B cell (primary cell): ENCODE results near the gene MAL. TPM values are rescaled to one million over a fixed set of nuclear protein-coding genes. Genes with fewer than 3 reads are reported as not detected.

Source experiments
- ATAC-seq: fragments of 200-7000 bp; cut with Tn5 transposase; one replicate; pipeline ENCODE4 v1.10.0; 2021; ENCODE audit warnings: low read depth, mild to moderate bottlenecking, moderate number of reproducible peaks, moderate library complexity
- CTCF ChIA-PET: fragments of 350-600 bp; sonication (Branson Sonifier 250); formaldehyde crosslinking; loops from one replicate; lab custom pipeline; 2021; ENCODE audit warnings: antibody characterized with exemption, inconsistent platforms; lab: Charles Lee
- POLR2A ChIA-PET: fragments of 350-600 bp; sonication (Branson Sonifier 250); formaldehyde crosslinking; loops from one replicate; lab custom pipeline; 2021; ENCODE audit warnings: antibody characterized with exemption; lab: Charles Lee
- DNase-seq: peaks from one replicate; pipeline ENCODE4 v3.0.0; 2013
- H2AFZ ChIP-seq: 2 replicates; pipeline ENCODE4 v1.6.1; 2012; ENCODE audit warnings: mild to moderate bottlenecking, low read depth, low read length; ENCODE audit not compliant: insufficient read depth, poor library complexity, severe bottlenecking
- H3K27ac ChIP-seq, 2 donors: 1 replicate in 1 of 2; 2 replicates in 1 of 2; pipeline ENCODE4 v1.5.1; 2012 to 2013; ENCODE audit warnings: low read length in 2 of 2, mild to moderate bottlenecking in 2 of 2, moderate library complexity in 1 of 2
- H3K27me3 ChIP-seq, 4 experiments: fragments of 200-600 bp in 1 of 4; sonication (generic) in 1 of 4; replicated peaks in 1 of 4; 1 replicate in 2 of 4; 2 replicates in 2 of 4; pipeline versions ENCODE4 v1.6.1 to v1.7.0; 2013 to 2016; ENCODE audit warnings: low read length in 3 of 4, mild to moderate bottlenecking in 2 of 4, mixed read lengths in 1 of 4, moderate library complexity in 1 of 4; ENCODE audit not compliant: insufficient read depth in 4 of 4, control insufficient read depth in 3 of 4; ENCODE audit errors: control extremely low read depth in 1 of 4
- H3K36me3 ChIP-seq, 2 experiments: replicated peaks in 1 of 2; 1 replicate in 1 of 2; 2 replicates in 1 of 2; pipeline versions ENCODE4 v1.6.1 to v1.7.1; 2013; ENCODE audit warnings: low read length in 1 of 2; ENCODE audit not compliant: insufficient read depth in 2 of 2, control insufficient read depth in 1 of 2; ENCODE audit errors: control extremely low read depth in 1 of 2, extremely low read depth in 1 of 2
- H3K4me1 ChIP-seq, 2 donors: fragments of 200-600 bp in 1 of 2; sonication (generic) in 1 of 2; 1 replicate in 1 of 2; 2 replicates in 1 of 2; pipeline versions ENCODE4 v1.5.1 to v1.6.1; 2013 to 2017; ENCODE audit warnings: low read length in 2 of 2; ENCODE audit not compliant: control insufficient read depth in 2 of 2, insufficient read depth in 2 of 2
- H3K4me2 ChIP-seq: replicated peaks from 2 replicates; pipeline ENCODE3; 2012; ENCODE audit warnings: mild to moderate bottlenecking, low read depth, low read length; ENCODE audit not compliant: poor library complexity, severe bottlenecking
- H3K4me3 ChIP-seq, 5 experiments: fragments of 200-600 bp in 1 of 5; sonication (generic) in 1 of 5; 1 replicate in 3 of 5; 2 replicates in 2 of 5; pipeline versions ENCODE4 v1.5.1 to v1.7.0; 2011 to 2016; ENCODE audit warnings: low read length in 4 of 5, mild to moderate bottlenecking in 4 of 5, low read depth in 2 of 5, control low read depth in 1 of 5, moderate library complexity in 1 of 5; ENCODE audit not compliant: insufficient read depth in 1 of 5; ENCODE audit errors: control extremely low read depth in 1 of 5, extremely low read depth in 1 of 5
- H3K79me2 ChIP-seq: fragments of 200-600 bp; sonication (generic); one replicate; pipeline ENCODE4 v1.6.0; 2016; ENCODE audit warnings: low read length; ENCODE audit not compliant: control insufficient read depth, insufficient read depth
- H3K9ac ChIP-seq: fragments of 200-600 bp; sonication (generic); 2 replicates; pipeline ENCODE4 v1.6.1; 2017; ENCODE audit warnings: mild to moderate bottlenecking, low read length, moderate library complexity
- H3K9me3 ChIP-seq, 3 donors: one replicate each; pipeline versions ENCODE4 v1.6.1 to v1.7.1; 2013; ENCODE audit warnings: low read length in 2 of 3; ENCODE audit not compliant: control insufficient read depth in 2 of 3, insufficient read depth in 1 of 3; ENCODE audit errors: control extremely low read depth in 1 of 3
- H4K20me1 ChIP-seq: 2 replicates; pipeline ENCODE4 v1.6.0; 2012; ENCODE audit warnings: mild to moderate bottlenecking, low read length; ENCODE audit not compliant: insufficient read depth, control insufficient read depth, poor library complexity, severe bottlenecking
- H3K27ac Mint-ChIP-seq: one replicate; pipeline ENCODE4 v1.8.0; 2021; ENCODE audit warnings: mixed read lengths
- H3K27me3 Mint-ChIP-seq: one replicate; pipeline ENCODE4 v1.8.0; 2021; ENCODE audit warnings: mixed read lengths
- H3K4me1 Mint-ChIP-seq: one replicate; pipeline ENCODE4 v1.8.0; 2021; ENCODE audit warnings: mixed read lengths
- H3K4me3 Mint-ChIP-seq: one replicate; pipeline ENCODE4 v1.8.0; 2021; ENCODE audit warnings: mixed read lengths
- H3K9me3 Mint-ChIP-seq: one replicate; pipeline ENCODE4 v1.8.0; 2022; ENCODE audit warnings: mixed read lengths; ENCODE audit not compliant: insufficient read depth
- EZH2 ChIP-seq: IDR thresholded peaks from 2 replicates; pipeline ENCODE4 v1.6.1; 2012; ENCODE audit warnings: borderline replicate concordance, low read depth, mild to moderate bottlenecking, moderate library complexity, low read length; ENCODE audit not compliant: insufficient read depth, poor library complexity, severe bottlenecking
- WGBS: methylation state at CpG from one replicate; pipeline ENCODE4 v1.1.5; 2013; ENCODE audit warnings: missing lambda C conversion rate; ENCODE audit not compliant: insufficient coverage; 5-methylcytosine and 5-hydroxymethylcytosine counted together
- intact Hi-C: fragments of 100-400 bp; cut with micrococcal nuclease; formaldehyde crosslinking; loops from one replicate; pipeline ENCODE4 v1.10.0; 2022
- polyA plus RNA-seq: library from polyadenylated mRNA; depleted of rRNA; stranded (reverse); fragments of >200 nt; gene quantifications from 2 replicates; pipeline ENCODE4 v1.2.3, GENCODE V29; 2012
- total RNA-seq, 2 donors: library from RNA; stranded (reverse); fragments of 120-200 nt in 1 of 2; gene quantifications; 1 replicate in 1 of 2; 2 replicates in 1 of 2; pipeline versions ENCODE4 v1.2.3 to v1.2.4, GENCODE V29; 2013 to 2022
- TF ChIP-seq, protein P1 (sequence below): fragments of 200-600 bp; IDR thresholded peaks from one replicate; pipeline ENCODE4 v1.8.0; 2022; ENCODE audit warnings: antibody characterized with exemption, mild to moderate bottlenecking

The MAL gene
- total and polyA plus RNA-seq, 2 donors (not counting 1 experiment from before 2014, with no cell fraction given), result 0.74 to 3.0 TPM

DNA sequence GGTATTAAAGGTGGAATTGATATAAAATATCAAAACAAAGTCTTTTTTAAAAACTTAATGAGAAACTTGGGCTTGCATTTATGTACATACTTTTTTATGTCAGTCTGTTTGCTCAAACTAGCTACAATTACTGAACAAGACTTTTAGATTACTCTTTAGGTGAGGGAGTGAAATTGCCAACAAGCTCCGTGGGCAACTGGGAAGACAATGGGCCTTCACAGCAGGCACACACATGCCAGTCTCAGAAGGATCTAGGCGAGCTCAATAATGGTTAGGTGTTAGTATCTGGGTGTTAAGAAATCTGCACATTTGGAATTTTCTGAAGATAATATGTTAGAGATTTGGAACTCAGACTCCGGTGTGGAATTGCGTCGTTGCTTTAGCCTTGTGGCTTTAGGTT, 23.0 kb upstream of the MAL start:
- H3K4me2 ChIP-seq, result no peak overlapping the region
- TF ChIP-seq, protein P1, sequence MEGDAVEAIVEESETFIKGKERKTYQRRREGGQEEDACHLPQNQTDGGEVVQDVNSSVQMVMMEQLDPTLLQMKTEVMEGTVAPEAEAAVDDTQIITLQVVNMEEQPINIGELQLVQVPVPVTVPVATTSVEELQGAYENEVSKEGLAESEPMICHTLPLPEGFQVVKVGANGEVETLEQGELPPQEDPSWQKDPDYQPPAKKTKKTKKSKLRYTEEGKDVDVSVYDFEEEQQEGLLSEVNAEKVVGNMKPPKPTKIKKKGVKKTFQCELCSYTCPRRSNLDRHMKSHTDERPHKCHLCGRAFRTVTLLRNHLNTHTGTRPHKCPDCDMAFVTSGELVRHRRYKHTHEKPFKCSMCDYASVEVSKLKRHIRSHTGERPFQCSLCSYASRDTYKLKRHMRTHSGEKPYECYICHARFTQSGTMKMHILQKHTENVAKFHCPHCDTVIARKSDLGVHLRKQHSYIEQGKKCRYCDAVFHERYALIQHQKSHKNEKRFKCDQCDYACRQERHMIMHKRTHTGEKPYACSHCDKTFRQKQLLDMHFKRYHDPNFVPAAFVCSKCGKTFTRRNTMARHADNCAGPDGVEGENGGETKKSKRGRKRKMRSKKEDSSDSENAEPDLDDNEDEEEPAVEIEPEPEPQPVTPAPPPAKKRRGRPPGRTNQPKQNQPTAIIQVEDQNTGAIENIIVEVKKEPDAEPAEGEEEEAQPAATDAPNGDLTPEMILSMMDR, result no peak
- no peak for TF ChIP-seq EZH2
- 100% methylated on average over 2 of the region's 5 CpGs for WGBS
- no peak overlapping the region for H3K9ac ChIP-seq
- H3K27me3 ChIP-seq, result no peaks in the 10 kb centered on the region
- Mint-ChIP-seq H3K4me3 (no peak overlapping the region), H3K27ac (no peak overlapping the region), H3K9me3 (no peaks in the 10 kb centered on the region), H3K4me1 (no peaks in the 10 kb centered on the region), H3K27me3 (peaks cover 20% of the 10 kb centered on the region)
- ChIA-PET CTCF (no interaction called here), POLR2A (no interaction called here)
- DNase-seq (no peak), ATAC-seq (no peak)
- H2AFZ ChIP-seq, result no peak overlapping the region
- no peak overlapping the region for H3K4me3 ChIP-seq
- intact Hi-C loops, result no loop called here
- H3K36me3 ChIP-seq, result no peaks in the 10 kb centered on the region
- no peaks in the 10 kb centered on the region for H3K4me1 ChIP-seq
- H3K9me3 ChIP-seq, result no peaks in the 10 kb centered on the region
- H3K79me2 ChIP-seq, result no peaks in the 10 kb centered on the region
- H3K27ac ChIP-seq, result no peak overlapping the region
- no peaks in the 10 kb centered on the region for H4K20me1 ChIP-seq

DNA sequence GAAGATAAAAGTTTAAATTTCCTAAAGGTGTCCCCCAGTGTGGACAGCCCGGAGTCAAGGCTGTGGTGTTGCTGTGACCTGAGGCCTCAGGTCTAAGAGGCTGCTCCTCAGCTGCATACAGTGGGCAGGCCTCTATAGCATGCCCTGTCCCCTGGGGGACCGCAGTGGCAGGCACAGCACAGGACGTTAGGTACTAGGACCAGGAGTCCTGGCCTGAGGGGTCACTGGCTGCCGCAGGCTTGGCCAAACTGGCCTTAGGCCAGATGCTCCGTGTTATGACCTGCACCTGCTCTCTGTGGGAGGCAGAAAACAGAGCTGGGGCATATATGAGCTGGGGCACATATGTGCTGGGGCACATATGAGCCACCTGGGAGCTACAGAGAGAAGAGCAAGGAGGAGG, 21.2 kb upstream of the MAL start:
- no peaks in the 10 kb centered on the region for H3K79me2 ChIP-seq
- H3K36me3 ChIP-seq, result no peaks in the 10 kb centered on the region
- CTCF ChIA-PET, result no interaction called here
- Mint-ChIP-seq H3K27me3 (peaks cover 17% of the 10 kb centered on the region), H3K27ac (no peak overlapping the region), H3K4me1 (no peaks in the 10 kb centered on the region), H3K9me3 (no peaks in the 10 kb centered on the region), H3K4me3 (no peak overlapping the region)
- intact Hi-C loops, result no loop called here
- H3K9me3 ChIP-seq, result no peaks in the 10 kb centered on the region
- WGBS, result 88% methylated on average over 5 of the region's 5 CpGs
- TF ChIP-seq, protein P1, result no peak
- TF ChIP-seq EZH2, result no peak
- no peaks in the 10 kb centered on the region for H4K20me1 ChIP-seq
- no peak overlapping the region for H3K4me2 ChIP-seq
- H3K9ac ChIP-seq, result no peak overlapping the region
- ATAC-seq (no peak), DNase-seq (no peak)
- H3K27me3 ChIP-seq, result no peaks in the 10 kb centered on the region
- POLR2A ChIA-PET, result no interaction called here
- H2AFZ ChIP-seq, result no peak overlapping the region
- H3K4me3 ChIP-seq, result no peak overlapping the region
- no peaks in the 10 kb centered on the region for H3K4me1 ChIP-seq
- H3K27ac ChIP-seq, result no peak overlapping the region
